ENCODE measurements around the gene ZFYVE9.
"Not testable (repeated sequence)": the region's sequence is repeated elsewhere in the genome, so short reads cannot be mapped to it uniquely, and the experiment has no call there.

ZFYVE9 gene

DNA sequence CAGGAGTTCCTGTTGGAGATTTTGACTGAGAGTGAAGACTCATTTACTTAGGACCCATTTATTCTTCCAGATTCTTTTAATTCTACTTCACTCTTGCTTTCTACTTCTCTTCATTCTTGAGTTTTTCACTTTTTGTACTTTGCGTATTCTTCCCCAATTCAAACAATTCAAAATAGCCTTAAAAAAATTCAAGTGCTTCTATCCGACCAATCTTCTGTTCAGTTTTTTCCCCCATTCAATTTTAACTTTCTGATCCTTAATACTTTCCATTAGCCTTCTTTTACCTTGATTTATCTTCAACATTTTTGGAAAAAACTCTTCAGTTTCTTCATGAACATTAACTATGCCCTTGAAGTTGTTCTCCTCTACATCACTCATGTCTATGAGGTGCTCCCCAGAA is 21.1 kb downstream of the ZFYVE9 start:
- TF ChIP-seq, protein P1, sequence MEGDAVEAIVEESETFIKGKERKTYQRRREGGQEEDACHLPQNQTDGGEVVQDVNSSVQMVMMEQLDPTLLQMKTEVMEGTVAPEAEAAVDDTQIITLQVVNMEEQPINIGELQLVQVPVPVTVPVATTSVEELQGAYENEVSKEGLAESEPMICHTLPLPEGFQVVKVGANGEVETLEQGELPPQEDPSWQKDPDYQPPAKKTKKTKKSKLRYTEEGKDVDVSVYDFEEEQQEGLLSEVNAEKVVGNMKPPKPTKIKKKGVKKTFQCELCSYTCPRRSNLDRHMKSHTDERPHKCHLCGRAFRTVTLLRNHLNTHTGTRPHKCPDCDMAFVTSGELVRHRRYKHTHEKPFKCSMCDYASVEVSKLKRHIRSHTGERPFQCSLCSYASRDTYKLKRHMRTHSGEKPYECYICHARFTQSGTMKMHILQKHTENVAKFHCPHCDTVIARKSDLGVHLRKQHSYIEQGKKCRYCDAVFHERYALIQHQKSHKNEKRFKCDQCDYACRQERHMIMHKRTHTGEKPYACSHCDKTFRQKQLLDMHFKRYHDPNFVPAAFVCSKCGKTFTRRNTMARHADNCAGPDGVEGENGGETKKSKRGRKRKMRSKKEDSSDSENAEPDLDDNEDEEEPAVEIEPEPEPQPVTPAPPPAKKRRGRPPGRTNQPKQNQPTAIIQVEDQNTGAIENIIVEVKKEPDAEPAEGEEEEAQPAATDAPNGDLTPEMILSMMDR (IDR thresholded peaks at IDR 0.05; ENCODE audit: low read depth, low read length, missing control alignments) = no peak
- DNase-seq (ENCODE audit: low read depth) = no peak
- H3K4me3 ChIP-seq (ENCODE audit: low read depth, low read length) = no peak overlapping the region

DNA sequence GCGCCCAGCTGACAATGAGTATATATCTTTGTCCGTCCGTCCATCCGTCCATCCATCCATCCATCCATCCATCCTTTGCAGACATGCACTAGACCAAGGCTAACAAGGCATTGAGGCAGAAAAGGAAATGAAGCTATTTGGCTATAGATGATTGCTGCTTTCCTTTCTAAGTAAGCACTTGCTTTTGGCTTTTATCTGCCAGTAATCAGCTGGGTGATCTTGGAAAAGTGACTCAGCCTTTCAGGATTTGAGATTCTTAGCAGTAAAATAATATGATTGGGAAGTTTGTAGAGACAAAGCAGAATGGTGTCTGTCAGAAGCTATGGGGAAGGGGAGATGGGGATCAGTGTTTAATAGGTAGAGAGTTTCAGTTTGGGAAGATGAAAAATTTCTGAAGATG is 22.7 kb downstream of the ZFYVE9 start:
- TF ChIP-seq, protein P1 (IDR thresholded peaks at IDR 0.05; ENCODE audit: low read depth, low read length, missing control alignments) = no peak
- no peak overlapping the region for H3K4me3 ChIP-seq (ENCODE audit: low read depth, low read length)
- DNase-seq (ENCODE audit: low read depth) = no peak

DNA sequence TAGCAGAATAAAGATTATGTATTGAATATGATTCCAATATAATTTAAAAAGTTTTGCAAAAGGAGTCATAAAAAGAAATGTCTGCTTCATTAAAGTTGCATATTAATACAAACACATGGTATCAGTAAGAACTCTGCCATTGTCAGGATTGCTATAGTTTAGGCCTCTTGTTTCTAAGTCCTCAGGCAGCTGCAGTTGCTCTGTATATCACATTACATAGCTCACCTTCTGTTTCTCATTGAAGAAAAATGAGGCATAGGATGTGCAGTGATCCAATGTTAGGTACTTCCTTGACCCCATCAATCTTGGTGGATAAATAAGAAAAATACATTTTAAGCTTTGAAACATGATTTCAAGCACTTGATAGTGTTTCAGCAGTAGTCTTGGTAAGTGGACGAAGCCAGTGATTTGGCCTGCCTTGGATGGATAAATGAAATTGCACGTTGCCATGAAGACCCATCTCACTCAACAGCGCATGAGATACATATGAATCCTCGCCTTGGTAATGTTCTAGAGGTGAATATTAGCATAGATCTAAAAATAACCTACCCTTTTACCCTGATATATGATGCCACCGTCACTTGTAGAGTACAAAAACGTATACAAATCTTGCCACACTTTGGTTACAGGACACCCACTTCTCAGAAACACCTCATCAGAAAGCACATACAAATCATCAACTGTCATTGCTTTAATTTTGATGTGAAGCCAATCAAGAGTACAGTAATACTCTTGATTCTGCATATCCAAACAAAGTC is 25.3 kb downstream of the ZFYVE9 start:
- H3K4me3 ChIP-seq (ENCODE audit: low read depth, low read length) = no peak overlapping the region
- TF ChIP-seq, protein P1 (IDR thresholded peaks at IDR 0.05; ENCODE audit: low read depth, low read length, missing control alignments) = no peak

DNA sequence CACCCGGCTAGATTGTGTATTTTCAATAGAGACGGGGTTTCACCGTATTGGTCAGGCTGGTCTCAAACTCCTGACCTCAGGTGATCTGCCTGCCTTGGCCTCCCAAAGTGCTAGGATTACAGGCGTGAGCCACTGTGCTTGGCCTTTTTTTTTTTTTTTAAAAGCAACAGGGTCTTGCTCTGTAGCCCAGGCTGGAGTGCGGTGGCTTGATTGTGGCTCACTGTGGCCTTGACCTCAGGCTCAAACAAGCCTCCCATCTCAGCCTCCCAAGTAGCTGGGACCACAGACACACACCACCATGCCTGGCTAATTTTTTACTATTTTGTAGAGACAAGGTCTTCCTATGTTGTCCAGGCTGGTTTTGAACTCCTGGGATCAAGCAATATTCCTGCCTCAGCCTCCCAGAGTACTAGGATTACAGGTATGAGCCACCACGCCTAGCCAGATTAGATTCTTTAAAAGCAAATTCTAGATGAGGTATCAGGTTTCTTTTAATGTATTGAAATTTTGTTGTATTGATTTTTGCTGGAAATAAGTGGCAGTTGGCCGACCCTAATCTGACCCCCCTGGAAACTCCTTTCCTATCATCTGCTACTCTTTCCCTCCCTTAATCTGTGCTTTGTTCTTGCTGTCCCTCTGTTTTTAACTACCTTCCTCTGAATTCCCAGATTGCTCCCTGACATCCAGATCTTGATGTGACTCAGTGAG is 26.6 kb downstream of the ZFYVE9 start:
- DNase-seq (ENCODE audit: low read depth) = no peak
- TF ChIP-seq, protein P1 (IDR thresholded peaks at IDR 0.05; ENCODE audit: low read depth, low read length, missing control alignments) = no peak
- no peak overlapping the region for H3K4me3 ChIP-seq (ENCODE audit: low read depth, low read length)

More for the DNA sequence above, 25.3 kb downstream of the ZFYVE9 start:
- no peak for DNase-seq (ENCODE audit: low read depth)

DNA sequence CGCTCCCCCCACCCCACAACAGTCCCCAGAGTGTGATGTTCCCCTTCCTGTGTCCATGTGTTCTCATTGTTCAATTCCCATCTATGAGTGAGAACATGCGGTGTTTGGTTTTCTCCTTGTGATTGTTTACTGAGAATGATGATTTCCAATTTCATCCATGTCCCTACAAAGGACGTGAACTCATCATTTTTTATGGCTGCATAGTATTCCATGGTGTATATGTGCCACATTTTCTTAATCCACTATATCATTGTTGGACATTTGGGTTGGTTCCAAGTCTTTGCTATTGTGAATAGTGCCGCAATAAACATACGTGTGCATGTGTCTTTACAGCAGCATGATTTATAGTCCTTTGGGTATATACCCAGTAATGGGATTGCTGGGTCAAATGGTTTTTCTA is 29.3 kb downstream of the ZFYVE9 start:
- H3K4me3 ChIP-seq (ENCODE audit: low read depth, low read length); DNase-seq (ENCODE audit: low read depth): not testable (repeated sequence)

DNA sequence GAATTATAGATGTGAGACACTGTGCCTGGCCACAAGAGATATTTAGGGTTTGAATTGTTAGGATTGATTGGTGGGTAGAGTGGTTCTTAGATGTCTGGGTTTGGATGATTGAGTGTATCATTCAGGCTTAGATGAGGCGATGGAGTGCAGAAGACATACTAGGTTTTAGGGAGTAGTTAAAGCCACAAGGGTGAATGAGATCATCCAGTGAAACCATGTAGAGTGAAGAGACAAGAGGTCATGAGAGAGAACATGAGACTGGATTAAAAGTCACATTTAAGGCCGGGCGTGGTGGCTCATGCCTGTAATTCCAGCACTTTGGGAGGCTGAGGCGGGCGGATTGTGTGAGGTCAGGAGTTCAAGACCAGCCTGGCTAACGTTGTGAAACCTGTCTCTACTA is 37.2 kb downstream of the ZFYVE9 start:
- TF ChIP-seq, protein P1 (IDR thresholded peaks at IDR 0.05; ENCODE audit: low read depth, low read length, missing control alignments) = no peak
- no peak for DNase-seq (ENCODE audit: low read depth)
- no peak overlapping the region for H3K4me3 ChIP-seq (ENCODE audit: low read depth, low read length)

DNA sequence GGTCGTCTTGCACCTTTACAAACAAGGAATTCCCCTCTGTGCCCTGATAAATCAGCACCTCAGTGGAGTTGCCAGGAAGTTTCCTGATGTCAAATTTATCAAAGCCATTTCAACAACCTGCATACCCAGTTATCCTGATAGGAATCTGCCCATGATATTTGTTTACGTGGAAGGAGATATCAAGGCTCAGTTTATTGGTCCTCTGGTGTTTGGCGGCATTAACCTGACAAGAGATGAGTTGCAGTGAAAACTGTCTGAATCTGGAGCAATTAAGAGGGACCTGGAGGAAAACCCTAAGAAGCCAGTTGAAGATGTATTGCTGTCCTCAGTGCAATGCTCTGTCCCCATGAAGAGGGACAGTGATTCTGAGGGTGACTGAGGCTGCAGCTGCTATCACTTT is 38.3 kb downstream of the ZFYVE9 start:
- TF ChIP-seq, protein P1 (IDR thresholded peaks at IDR 0.05; ENCODE audit: low read depth, low read length, missing control alignments) = no peak
- no peak for DNase-seq (ENCODE audit: low read depth)
- no peak overlapping the region for H3K4me3 ChIP-seq (ENCODE audit: low read depth, low read length)

DNA sequence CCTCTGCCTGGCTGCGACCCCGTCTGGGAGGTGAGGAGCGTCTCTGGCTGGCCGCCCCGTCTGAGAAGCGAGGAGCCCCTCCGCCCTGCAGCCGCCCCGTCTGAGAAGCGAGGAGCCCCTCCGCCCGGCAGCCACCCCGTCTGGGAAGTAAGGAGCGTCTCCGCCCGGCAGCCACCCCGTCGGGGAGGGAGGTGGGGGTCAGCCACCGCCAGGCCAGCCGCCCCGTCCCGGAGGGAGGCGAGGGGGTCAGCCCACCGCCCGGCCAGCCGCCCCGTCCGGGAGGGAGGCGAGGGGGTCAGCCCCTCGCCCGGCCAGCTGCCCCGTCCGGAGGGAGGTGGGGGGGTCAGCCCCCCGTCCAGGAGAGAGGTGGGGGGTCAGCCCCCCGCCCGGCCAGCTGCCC is 39.9 kb downstream of the ZFYVE9 start:
- not testable (repeated sequence) for DNase-seq (ENCODE audit: low read depth)

DNA sequence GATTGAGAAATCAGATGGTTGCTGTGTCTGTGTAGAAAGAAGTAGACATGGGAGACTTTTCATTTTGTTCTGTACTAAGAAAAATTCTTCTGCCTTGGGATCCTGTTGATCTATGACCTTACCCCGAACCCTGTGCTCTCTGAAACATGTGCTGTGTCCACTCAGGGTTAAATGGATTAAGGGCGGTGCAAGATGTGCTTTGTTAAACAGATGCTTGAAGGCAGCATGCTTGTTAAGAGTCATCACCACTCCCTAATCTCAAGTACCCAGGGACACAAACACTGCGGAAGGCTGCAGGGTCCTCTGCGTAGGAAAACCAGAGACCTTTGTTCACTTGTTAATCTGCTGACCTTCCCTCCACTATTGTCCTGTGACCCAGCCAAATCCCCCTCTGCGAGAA is 40.4 kb downstream of the ZFYVE9 start:
- DNase-seq (ENCODE audit: low read depth); H3K4me3 ChIP-seq (ENCODE audit: low read depth, low read length): not testable (repeated sequence)

More for the DNA sequence above, 39.9 kb downstream of the ZFYVE9 start:
- H3K4me3 ChIP-seq (ENCODE audit: low read depth, low read length) = not testable (repeated sequence)
